Neural progenitor cell (in vitro differentiated cells): ENCODE measurements around the gene TMEM53. TPM values are rescaled to one million over a fixed set of nuclear protein-coding genes. Genes with fewer than 3 reads are reported as not detected.

ENCODE experiments used
- DNase-seq: peaks from one replicate; pipeline ENCODE4 v3.0.0-alpha.2; 2016; ENCODE audit warnings: low spot score
- H2AFZ ChIP-seq: fragments of 200-600 bp; sonication (generic); replicated peaks from 2 replicates; pipeline ENCODE4 v1.6.1; 2016; ENCODE audit warnings: antibody characterized with exemption
- H3F3A ChIP-seq: fragments of 200-600 bp; sonication (generic); 2 replicates; pipeline ENCODE4 v1.6.1; 2016; ENCODE audit warnings: antibody characterized with exemption, low read depth
- H3K27ac ChIP-seq: fragments of 200-600 bp; sonication (generic); 2 replicates; pipeline ENCODE4 v1.5.1; 2016; ENCODE audit warnings: mild to moderate bottlenecking
- H3K27me3 ChIP-seq: fragments of 200-600 bp; sonication (generic); 2 replicates; pipeline ENCODE4 v1.6.1; 2016; ENCODE audit warnings: mild to moderate bottlenecking, moderate library complexity
- H3K36me3 ChIP-seq: fragments of 200-600 bp; sonication (generic); 2 replicates; pipeline ENCODE4 v1.5.1; 2016
- H3K4me1 ChIP-seq: fragments of 200-600 bp; sonication (generic); 2 replicates; pipeline ENCODE4 v1.6.1; 2016; ENCODE audit warnings: mixed run types
- H3K4me2 ChIP-seq: fragments of 200-600 bp; sonication (generic); 2 replicates; pipeline ENCODE4 v1.6.1; 2016
- H3K4me3 ChIP-seq: fragments of 200-600 bp; sonication (generic); 2 replicates; pipeline ENCODE4 v1.5.1; 2016
- H3K79me2 ChIP-seq: fragments of 200-600 bp; sonication (generic); 2 replicates; pipeline ENCODE4 v1.6.1; 2016; ENCODE audit warnings: low read depth
- H3K9ac ChIP-seq: fragments of 200-600 bp; sonication (generic); 2 replicates; pipeline ENCODE4 v1.6.1; 2016
- H3K9me3 ChIP-seq: fragments of 200-600 bp; sonication (generic); 2 replicates; pipeline ENCODE4 v1.5.1; 2016; ENCODE audit warnings: low read depth
- H4K20me1 ChIP-seq: fragments of 200-600 bp; sonication (generic); 2 replicates; pipeline ENCODE4 v1.6.1; 2016; ENCODE audit warnings: low read depth
- H3K27ac Mint-ChIP-seq: 3 replicates; pipeline ENCODE4 v1.8.0; 2021; ENCODE audit warnings: mixed read lengths
- H3K27me3 Mint-ChIP-seq: 2 replicates; pipeline ENCODE4 v1.8.0; 2022; ENCODE audit warnings: low read depth, mild to moderate bottlenecking, inconsistent platforms, moderate library complexity, mixed read lengths; ENCODE audit not compliant: insufficient read depth
- H3K36me3 Mint-ChIP-seq: 3 replicates; pipeline ENCODE4 v1.8.0; 2021; ENCODE audit warnings: mixed read lengths
- H3K4me1 Mint-ChIP-seq: 3 replicates; pipeline ENCODE4 v1.8.0; 2021; ENCODE audit warnings: mixed read lengths
- H3K4me3 Mint-ChIP-seq: 3 replicates; pipeline ENCODE4 v1.8.0; 2021; ENCODE audit warnings: mild to moderate bottlenecking, moderate library complexity, mixed read lengths
- H3K9me3 Mint-ChIP-seq: 3 replicates; pipeline ENCODE4 v1.8.0; 2020; ENCODE audit warnings: mixed read lengths
- EZH2 ChIP-seq: fragments of 200-600 bp; sonication (generic); IDR thresholded peaks from 2 replicates; pipeline ENCODE4 v1.6.1; 2017; ENCODE audit warnings: antibody characterized with exemption, mild to moderate bottlenecking, moderate library complexity
- EZH2phosphoT487 ChIP-seq: fragments of 200-600 bp; sonication (generic); IDR thresholded peaks from 2 replicates; pipeline ENCODE4 v1.6.1; 2017; ENCODE audit warnings: antibody characterized with exemption
- total RNA-seq: library from RNA; depleted of rRNA; stranded (reverse); fragments of >200 nt; gene quantifications from 2 replicates; pipeline ENCODE4 v1.2.3, GENCODE V29; 2015; ENCODE audit warnings: low replicate concordance
- TF ChIP-seq, protein P1 (sequence below): fragments of 200-600 bp; sonication (generic); IDR thresholded peaks from 2 replicates; pipeline ENCODE4 v1.5.1; 2017; ENCODE audit warnings: antibody characterized with exemption, mild to moderate bottlenecking

The TMEM53 gene
- total RNA-seq, 1 donor from 2014 or later, result 5.0 TPM

- Histone ChIP-seq H3K4me2 (no peak overlapping the region), H2AFZ (no peak overlapping the region), H4K20me1 (peaks cover 6% of the 10 kb centered on the region), H3K79me2 (no peaks in the 10 kb centered on the region), H3K4me1 (peaks cover 13% of the 10 kb centered on the region), H3F3A (peaks cover 9% of the 10 kb centered on the region), H3K9me3 (no peaks in the 10 kb centered on the region), H3K27me3 (peaks cover 41% of the 10 kb centered on the region), H3K36me3 (no peaks in the 10 kb centered on the region), H3K27ac (no peak overlapping the region), H3K9ac (no peak overlapping the region), H3K4me3 (no peak overlapping the region)
- Mint-ChIP-seq H3K4me1 (peaks cover 8% of the 10 kb centered on the region), H3K4me3 (no peak overlapping the region), H3K9me3 (no peaks in the 10 kb centered on the region), H3K27me3 (peaks cover 4% of the 10 kb centered on the region), H3K27ac (no peak overlapping the region), H3K36me3 (no peaks in the 10 kb centered on the region)
- TF ChIP-seq EZH2phosphoT487 (no peak), EZH2 (no peak)
- TF ChIP-seq, protein P1, sequence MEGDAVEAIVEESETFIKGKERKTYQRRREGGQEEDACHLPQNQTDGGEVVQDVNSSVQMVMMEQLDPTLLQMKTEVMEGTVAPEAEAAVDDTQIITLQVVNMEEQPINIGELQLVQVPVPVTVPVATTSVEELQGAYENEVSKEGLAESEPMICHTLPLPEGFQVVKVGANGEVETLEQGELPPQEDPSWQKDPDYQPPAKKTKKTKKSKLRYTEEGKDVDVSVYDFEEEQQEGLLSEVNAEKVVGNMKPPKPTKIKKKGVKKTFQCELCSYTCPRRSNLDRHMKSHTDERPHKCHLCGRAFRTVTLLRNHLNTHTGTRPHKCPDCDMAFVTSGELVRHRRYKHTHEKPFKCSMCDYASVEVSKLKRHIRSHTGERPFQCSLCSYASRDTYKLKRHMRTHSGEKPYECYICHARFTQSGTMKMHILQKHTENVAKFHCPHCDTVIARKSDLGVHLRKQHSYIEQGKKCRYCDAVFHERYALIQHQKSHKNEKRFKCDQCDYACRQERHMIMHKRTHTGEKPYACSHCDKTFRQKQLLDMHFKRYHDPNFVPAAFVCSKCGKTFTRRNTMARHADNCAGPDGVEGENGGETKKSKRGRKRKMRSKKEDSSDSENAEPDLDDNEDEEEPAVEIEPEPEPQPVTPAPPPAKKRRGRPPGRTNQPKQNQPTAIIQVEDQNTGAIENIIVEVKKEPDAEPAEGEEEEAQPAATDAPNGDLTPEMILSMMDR, result no peak
- peak; percentile 34 for DNase-seq
Observed at GRCh38 chr1:44610527-44611148, 63.6 kb downstream of the TMEM53 start.

DNA sequence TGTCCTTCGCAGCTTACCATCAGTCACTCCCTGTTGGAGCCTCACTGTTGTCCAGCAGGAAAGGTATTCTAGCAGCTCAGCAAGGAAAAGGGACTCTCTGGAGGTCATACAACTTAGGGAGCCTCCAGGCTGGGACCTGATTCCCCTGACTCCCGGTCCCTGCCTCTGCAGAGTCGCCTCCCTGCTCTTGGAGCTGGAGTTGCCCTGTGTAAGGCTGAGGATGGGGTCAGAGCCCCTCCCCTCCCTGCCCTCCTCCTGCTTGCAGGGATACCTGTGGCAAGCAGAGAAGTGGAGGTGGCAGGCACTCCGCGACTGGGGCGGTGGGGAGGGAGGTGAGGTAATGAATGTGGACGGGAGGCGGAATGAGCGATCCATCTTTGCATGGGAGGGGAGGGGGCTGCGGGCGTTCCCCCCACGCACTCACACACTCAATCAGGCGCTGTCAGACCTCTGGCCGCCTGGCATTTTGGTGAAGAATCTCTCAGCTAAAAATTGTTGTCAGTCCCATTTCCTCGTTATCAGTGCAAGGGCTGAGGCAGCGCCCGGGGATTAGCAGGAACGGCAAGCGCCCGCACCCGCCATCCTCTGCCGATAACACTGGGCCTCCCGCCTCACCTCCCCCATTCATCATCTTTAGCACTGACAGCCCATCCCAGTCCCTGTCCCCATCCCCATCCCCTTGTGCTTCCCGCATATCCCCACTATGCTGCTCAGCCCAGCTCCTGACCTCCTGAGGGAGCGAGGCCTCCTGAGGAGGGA is 64.3 kb downstream of the TMEM53 start:
- Mint-ChIP-seq H3K4me3 (no peak overlapping the region), H3K36me3 (no peaks in the 10 kb centered on the region), H3K4me1 (peaks cover 8% of the 10 kb centered on the region), H3K9me3 (no peaks in the 10 kb centered on the region), H3K27ac (no peak overlapping the region), H3K27me3 (peaks cover 3% of the 10 kb centered on the region)
- Histone ChIP-seq H3F3A (peaks cover 9% of the 10 kb centered on the region), H3K4me1 (peaks cover 13% of the 10 kb centered on the region), H3K4me2 (no peak overlapping the region), H3K36me3 (no peaks in the 10 kb centered on the region), H4K20me1 (peaks cover 6% of the 10 kb centered on the region), H3K4me3 (no peak overlapping the region), H3K79me2 (no peaks in the 10 kb centered on the region), H3K27ac (no peak overlapping the region), H3K9ac (no peak overlapping the region), H3K27me3 (peaks cover 36% of the 10 kb centered on the region), H2AFZ (no peak overlapping the region), H3K9me3 (no peaks in the 10 kb centered on the region)
- no peak for DNase-seq
- TF ChIP-seq EZH2phosphoT487, result no peak
- no peak for TF ChIP-seq EZH2
- TF ChIP-seq, protein P1, result no peak

- Histone ChIP-seq H3K4me2 (no peak overlapping the region), H3K79me2 (no peaks in the 10 kb centered on the region), H3K27ac (no peak overlapping the region), H3K27me3 (peaks cover 30% of the 10 kb centered on the region), H4K20me1 (peaks cover 6% of the 10 kb centered on the region), H3K9ac (no peak overlapping the region), H3K4me1 (peaks cover 13% of the 10 kb centered on the region), H3K9me3 (no peaks in the 10 kb centered on the region), H3K36me3 (no peaks in the 10 kb centered on the region), H3K4me3 (no peak overlapping the region), H2AFZ (no peak overlapping the region), H3F3A (peaks cover 9% of the 10 kb centered on the region)
- Mint-ChIP-seq H3K36me3 (no peaks in the 10 kb centered on the region), H3K9me3 (no peaks in the 10 kb centered on the region), H3K27ac (no peak overlapping the region), H3K4me3 (no peak overlapping the region), H3K27me3 (peaks cover 3% of the 10 kb centered on the region), H3K4me1 (peaks cover 8% of the 10 kb centered on the region)
- DNase-seq, result peak; percentile 85
- TF ChIP-seq, protein P1, result peak; percentile 71
- TF ChIP-seq EZH2, result no peak
Observed at GRCh38 chr1:44609412-44609767, 64.9 kb downstream of the TMEM53 start.
